Activated naive CD4-positive, alpha-beta T cell treated with anti-CD3 and anti-CD28 coated beads, Interleukin-2, amount 50 U/mL, for 72 hours (primary cell): Measurements from ENCODE around the gene NAT16. TPM values are rescaled to one million over a fixed set of nuclear protein-coding genes. Genes with fewer than 3 reads are reported as not detected.
A peak's percentile ranks its signal among the peaks of the same experiment; 100 is the strongest.
"Not testable (repeated sequence)": the region's sequence is repeated elsewhere in the genome, so short reads cannot be mapped to it uniquely, and the experiment has no call there.

ENCODE experiments used
- ATAC-seq, 2 donors: fragments of 150-1000 bp; cut with Tn5 transposase; 2 replicates each; pipeline ENCODE4 v1.10.0; 2021; ENCODE audit warnings: mild to moderate bottlenecking in 2 of 2, moderate library complexity in 2 of 2
- DNase-seq, 2 donors: peaks; one replicate each; pipeline ENCODE4 v3.0.0; 2021 to 2022; ENCODE audit warnings: low spot score in 2 of 2
- H3K27ac Mint-ChIP-seq, 2 donors: one replicate each; pipeline ENCODE4 v1.8.0; 2022; ENCODE audit warnings: mild to moderate bottlenecking in 2 of 2, mixed read lengths in 2 of 2
- H3K36me3 Mint-ChIP-seq, 2 donors: one replicate each; pipeline ENCODE4 v1.8.0; 2022; ENCODE audit warnings: mixed read lengths in 2 of 2
- H3K9me3 Mint-ChIP-seq, 2 donors: one replicate each; pipeline ENCODE4 v1.8.0; 2022; ENCODE audit warnings: mixed read lengths in 2 of 2
- total RNA-seq, 2 donors: library from RNA; stranded (reverse); gene quantifications; one replicate each; pipeline ENCODE4 v1.2.3, GENCODE V29; 2022

The NAT16 gene
- total RNA-seq, 2 donors from 2014 or later, result not detected

DNA sequence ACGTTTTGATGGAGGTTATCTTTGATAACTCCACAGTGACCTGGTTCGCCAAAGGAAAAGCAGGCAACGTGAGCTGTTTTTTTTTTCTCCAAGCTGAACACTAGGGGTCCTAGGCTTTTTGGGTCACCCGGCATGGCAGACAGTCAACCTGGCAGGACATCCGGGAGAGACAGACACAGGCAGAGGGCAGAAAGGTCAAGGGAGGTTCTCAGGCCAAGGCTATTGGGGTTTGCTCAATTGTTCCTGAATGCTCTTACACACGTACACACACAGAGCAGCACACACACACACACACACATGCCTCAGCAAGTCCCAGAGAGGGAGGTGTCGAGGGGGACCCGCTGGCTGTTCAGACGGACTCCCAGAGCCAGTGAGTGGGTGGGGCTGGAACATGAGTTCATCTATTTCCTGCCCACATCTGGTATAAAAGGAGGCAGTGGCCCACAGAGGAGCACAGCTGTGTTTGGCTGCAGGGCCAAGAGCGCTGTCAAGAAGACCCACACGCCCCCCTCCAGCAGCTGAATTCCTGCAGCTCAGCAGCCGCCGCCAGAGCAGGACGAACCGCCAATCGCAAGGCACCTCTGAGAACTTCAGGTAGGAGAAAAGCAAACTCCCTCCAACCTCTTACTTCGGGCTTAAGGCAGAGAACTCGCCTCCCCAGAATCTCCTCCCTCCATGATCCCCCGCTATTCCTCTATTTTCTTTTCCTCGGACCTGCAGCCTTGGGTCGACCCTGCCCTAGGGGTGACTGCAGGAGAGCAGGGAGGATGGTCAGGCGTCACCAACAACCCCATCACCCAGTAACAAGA lies 53.2 kb downstream of the NAT16 start, which contains the start of gene SERPINE1:
TSS of gene SERPINE1 (plus strand) at position 454 of the 809 bp plus-strand sequence. CDS start 1,290 bp downstream, outside the sequence.
- no peaks in the 10 kb centered on the region for H3K36me3 Mint-ChIP-seq
- no peaks in the 10 kb centered on the region for H3K9me3 Mint-ChIP-seq
- peak; percentile 43 to 64 for DNase-seq
- H3K27ac Mint-ChIP-seq, result peak within 1 kb of the TSS in 1 of 2 donors; percentile 51
- ATAC-seq, result peak; percentile 74 to 78

DNA sequence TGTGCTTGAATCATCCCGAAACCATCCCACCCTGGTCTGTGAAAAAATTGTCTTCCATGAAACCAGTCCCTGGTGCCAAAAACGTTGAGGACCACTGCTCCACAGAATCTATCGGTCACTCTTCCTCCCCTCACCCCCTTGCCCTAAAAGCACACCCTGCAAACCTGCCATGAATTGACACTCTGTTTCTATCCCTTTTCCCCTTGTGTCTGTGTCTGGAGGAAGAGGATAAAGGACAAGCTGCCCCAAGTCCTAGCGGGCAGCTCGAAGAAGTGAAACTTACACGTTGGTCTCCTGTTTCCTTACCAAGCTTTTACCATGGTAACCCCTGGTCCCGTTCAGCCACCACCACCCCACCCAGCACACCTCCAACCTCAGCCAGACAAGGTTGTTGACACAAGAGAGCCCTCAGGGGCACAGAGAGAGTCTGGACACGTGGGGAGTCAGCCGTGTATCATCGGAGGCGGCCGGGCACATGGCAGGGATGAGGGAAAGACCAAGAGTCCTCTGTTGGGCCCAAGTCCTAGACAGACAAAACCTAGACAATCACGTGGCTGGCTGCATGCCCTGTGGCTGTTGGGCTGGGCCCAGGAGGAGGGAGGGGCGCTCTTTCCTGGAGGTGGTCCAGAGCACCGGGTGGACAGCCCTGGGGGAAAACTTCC lies 54.0 kb downstream of the NAT16 start:
- H3K9me3 Mint-ChIP-seq, result no peaks in the 10 kb centered on the region
- no peaks in the 10 kb centered on the region for H3K36me3 Mint-ChIP-seq
- peak; percentile 9 to 57 for ATAC-seq
- H3K27ac Mint-ChIP-seq, result peak overlapping the region in 1 of 2 donors; percentile 51
- DNase-seq, result no peak

DNA sequence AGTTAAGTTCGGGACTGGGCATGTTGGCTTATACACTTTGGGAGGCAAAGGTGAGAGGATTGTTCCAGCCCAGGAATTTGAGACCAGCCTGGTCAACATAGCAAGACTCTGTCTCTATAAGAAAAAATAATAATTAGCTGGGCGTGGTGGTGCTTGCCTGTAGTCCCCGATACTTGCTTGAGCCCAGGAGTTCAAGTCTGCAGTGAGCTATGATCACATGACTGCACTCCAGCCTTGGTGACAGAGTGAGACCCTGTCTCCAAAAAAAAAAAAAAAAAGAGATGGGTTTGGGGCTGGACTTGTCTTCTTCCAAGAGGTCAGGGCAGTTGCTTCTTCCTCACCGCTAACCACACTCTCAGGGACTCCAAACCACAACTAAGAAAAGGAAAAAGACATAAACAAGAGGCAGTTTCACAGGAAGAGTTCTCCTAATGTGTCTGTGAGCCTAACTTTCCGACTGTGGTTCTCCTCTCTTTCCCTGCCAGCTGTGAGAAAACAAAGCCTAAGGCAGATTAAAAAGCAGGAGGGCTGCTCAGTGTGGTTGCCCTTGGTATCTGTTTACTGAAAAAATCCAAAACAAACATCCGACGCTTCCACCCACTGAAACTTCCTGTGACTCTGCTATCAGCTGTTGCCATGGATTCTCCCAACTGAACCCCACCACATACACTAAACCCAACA lies 55.6 kb downstream of the NAT16 start:
- peak; percentile 58 to 69 for ATAC-seq
- no peaks in the 10 kb centered on the region for H3K36me3 Mint-ChIP-seq
- no peak for DNase-seq
- H3K9me3 Mint-ChIP-seq, result no peaks in the 10 kb centered on the region
- peak overlapping the region; percentile 54 to 55 for H3K27ac Mint-ChIP-seq

DNA sequence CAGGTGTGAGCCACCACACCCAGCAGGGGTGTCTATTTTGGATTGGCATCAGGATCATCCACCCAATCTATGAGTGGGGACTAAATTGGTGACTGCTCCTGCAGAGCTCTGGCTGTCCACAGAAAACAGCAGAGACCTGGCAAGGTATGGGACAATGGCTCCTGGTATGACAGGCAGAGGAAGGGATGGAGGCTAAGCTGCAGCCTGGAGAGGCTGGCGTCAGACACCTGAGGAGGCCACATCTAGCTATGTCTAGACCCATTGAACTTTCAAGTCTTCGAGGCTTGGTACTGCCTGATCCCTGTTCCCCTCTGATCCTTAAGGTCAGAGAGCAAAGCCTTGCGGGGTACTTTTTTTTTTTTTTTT lies 56.4 kb downstream of the NAT16 start:
- no peaks in the 10 kb centered on the region for H3K9me3 Mint-ChIP-seq
- H3K36me3 Mint-ChIP-seq, result no peaks in the 10 kb centered on the region
- ATAC-seq (no peak), DNase-seq (no peak)
- peak overlapping the region in 1 of 2 donors; percentile 75 for H3K27ac Mint-ChIP-seq

DNA sequence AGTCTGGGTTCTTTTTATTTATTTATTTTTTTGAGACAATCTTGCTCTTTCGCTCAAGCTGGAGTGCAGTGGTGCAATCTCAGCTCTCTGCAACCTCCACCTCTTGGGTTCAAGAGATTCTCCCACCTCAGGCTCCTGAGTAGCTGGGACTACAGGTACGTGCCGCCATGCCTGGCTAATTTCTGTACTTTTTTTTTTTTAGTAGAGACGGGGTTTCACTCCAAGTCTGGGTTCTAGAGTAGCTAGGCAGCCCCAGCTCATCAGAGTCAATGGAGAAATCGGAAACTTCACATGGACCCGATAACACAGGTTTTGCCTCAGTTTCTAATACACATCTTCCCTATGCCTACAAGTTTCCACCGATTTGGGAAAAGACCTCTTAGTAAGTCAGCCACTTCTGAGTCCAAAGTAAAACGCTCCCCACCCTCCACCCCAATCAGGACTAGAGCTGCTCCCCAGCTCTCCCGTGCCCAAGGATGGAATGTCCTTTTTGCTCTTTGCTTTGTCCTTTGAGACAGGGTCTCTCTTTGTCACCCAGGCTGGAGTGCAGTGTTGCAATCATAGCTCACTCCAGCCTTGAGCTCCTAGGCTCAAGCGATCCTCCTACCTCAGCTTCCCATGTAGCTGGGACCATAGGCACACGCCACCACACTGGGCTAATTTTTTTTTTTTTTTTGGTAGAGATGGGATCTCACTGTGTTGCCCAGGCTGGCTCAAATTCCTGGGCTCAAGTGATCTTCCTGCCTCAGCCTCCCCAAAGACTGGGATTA lies 57.0 kb downstream of the NAT16 start:
- ATAC-seq (no peak), DNase-seq (no peak)
- peak overlapping the region in 1 of 2 donors; percentile 75 for H3K27ac Mint-ChIP-seq
- no peaks in the 10 kb centered on the region for H3K9me3 Mint-ChIP-seq
- H3K36me3 Mint-ChIP-seq, result no peaks in the 10 kb centered on the region

DNA sequence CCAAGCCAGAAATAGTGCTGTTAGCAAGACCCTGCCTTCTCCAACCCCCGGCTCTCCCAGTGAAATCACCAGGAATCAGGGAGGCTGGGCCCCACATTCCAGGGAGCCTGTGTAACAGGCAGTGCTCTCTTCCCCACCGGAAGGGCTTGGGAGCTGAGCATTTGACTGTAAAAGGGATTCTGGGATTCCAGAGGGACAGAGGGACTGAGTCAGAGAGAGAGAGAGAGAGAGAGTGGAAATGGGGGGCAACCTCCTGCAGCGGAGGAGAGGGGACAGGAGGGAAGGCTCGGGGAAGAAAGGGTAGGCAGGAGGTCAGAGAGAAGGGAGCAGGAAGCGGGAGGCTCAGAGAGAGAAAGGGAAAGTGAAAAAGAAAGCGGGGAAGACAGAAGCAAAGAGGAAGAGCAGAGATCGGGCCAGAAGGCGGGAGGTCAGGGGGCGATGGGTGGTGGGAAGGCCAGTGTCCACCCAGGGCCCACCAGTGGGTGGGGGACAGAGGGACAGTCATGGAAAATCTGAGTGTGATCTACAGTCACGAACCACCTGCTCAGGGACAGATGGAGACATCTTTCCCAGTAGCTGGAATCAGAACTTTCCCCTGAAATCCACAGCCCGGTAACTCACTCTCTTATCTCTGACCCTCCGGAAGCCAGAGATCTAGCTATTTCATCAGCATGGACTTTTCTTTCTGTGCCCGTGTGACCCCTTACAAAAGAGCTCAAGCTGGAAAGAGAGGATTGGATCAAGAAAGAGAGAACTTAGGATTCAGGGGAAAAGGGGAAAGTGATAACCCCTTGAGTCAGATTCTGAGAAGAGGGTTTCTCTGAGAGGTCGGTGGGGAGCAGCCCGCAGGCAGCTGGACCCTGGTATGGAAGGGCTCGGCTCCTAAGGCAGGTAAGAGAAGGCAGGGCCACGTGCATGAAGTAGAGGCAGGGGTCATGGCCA lies 57.8 kb downstream of the NAT16 start:
- H3K9me3 Mint-ChIP-seq, result no peaks in the 10 kb centered on the region
- DNase-seq (no peak), ATAC-seq (no peak)
- H3K36me3 Mint-ChIP-seq, result no peaks in the 10 kb centered on the region
- H3K27ac Mint-ChIP-seq, result peak overlapping the region; percentile 75 to 87

DNA sequence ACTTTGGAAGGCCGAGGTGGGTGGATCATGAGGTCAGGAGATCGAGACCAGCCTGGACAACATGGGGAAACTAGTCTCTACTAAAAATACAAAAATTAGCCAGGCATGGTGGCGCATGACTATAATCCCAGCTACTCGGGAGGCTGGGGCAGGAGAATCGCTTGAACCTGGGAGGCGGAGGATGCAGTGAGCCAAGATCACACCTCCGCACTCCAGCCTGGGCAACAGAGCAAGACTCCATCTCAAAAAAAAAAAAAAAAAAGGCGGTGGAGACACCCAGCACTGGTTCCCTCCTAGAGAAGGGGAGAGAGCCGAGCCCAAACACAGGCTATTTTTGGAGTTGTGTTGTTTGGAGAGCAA lies 58.5 kb downstream of the NAT16 start:
- peak overlapping the region; percentile 75 to 87 for H3K27ac Mint-ChIP-seq
- not testable (repeated sequence) for DNase-seq, ATAC-seq, H3K9me3 Mint-ChIP-seq, H3K36me3 Mint-ChIP-seq

Other genes with a start within 250 kb of the NAT16 start
- under 1 TPM in 1 of 2 donors, not detected in 1; 0.31 TPM for gene MUC3A, start 230.8 kb downstream of the NAT16 start, total RNA-seq
- under 1 TPM; 0.34 to 0.41 TPM for gene MUC12, start 210.7 kb downstream of the NAT16 start, total RNA-seq
- gene MUC17, start 160.2 kb downstream of the NAT16 start, total RNA-seq, result not detected
- 10 to 100 TPM; 49.7 to 64.2 TPM for gene TRIM56, start 94.8 kb downstream of the NAT16 start, total RNA-seq
- gene SERPINE1, start 53.2 kb downstream of the NAT16 start, total RNA-seq, result under 1 TPM; 0.18 to 0.27 TPM
- gene AP1S1, start 25.8 kb downstream of the NAT16 start, total RNA-seq, result 10 to 100 TPM; 26.3 to 48.2 TPM
- not detected for gene VGF, start 14.7 kb downstream of the NAT16 start, total RNA-seq
- not detected for gene MOGAT3, start 20.7 kb upstream of the NAT16 start, total RNA-seq
- gene PLOD3, start 37.3 kb upstream of the NAT16 start, total RNA-seq, result 10 to 100 TPM; 44.7 to 53.5 TPM
- 10 to 100 TPM; 49.9 to 50.3 TPM for gene ZNHIT1, start 37.9 kb upstream of the NAT16 start, total RNA-seq
- 10 to 100 TPM; 17.3 to 26.1 TPM for gene CLDN15, start 57.5 kb upstream of the NAT16 start, total RNA-seq
- 10 to 100 TPM; 70.0 to 74.8 TPM for gene FIS1, start 64.8 kb upstream of the NAT16 start, total RNA-seq
- gene IFT22, start 141.5 kb upstream of the NAT16 start, total RNA-seq, result 1 to 10 TPM; 2.9 to 6.2 TPM
- not detected for gene COL26A1, start 182.6 kb upstream of the NAT16 start, total RNA-seq